Brain microvascular endothelial cell (primary cell): ENCODE measurements around the gene MGAT2.
"Not testable (repeated sequence)": the region's sequence is repeated elsewhere in the genome, so short reads cannot be mapped to it uniquely, and the experiment has no call there.

Experiments used
- DNase-seq: peaks from one replicate; pipeline ENCODE4 v3.0.0-alpha.2; 2020
- H3K27ac ChIP-seq: fragments of 250-450 bp; sonication (Bioruptor Pico); 2 replicates; pipeline ENCODE4 v1.5.1; 2020; ENCODE audit warnings: mild to moderate bottlenecking, moderate library complexity
- H3K27me3 ChIP-seq: fragments of 250-450 bp; sonication (Bioruptor Pico); replicated peaks from 2 replicates; pipeline ENCODE4 v1.5.1; 2020; ENCODE audit warnings: mild to moderate bottlenecking
- H3K36me3 ChIP-seq: fragments of 250-450 bp; sonication (Bioruptor Pico); replicated peaks from 2 replicates; pipeline ENCODE4 v1.5.1; 2020; ENCODE audit warnings: mild to moderate bottlenecking
- H3K4me3 ChIP-seq: 2 replicates; pipeline ENCODE4 v1.5.1; 2011; ENCODE audit warnings: low read depth, mild to moderate bottlenecking, control low read depth, low read length, moderate library complexity
- in situ Hi-C: cut with HindIII; loops from 2 replicates; pipeline ENCODE4 v1.10.0; 2017; ENCODE audit warnings: low sequenced_read_pairs, low pct_ligation_motif_present
- TF ChIP-seq, protein P1 (sequence below): IDR thresholded peaks from 2 replicates; pipeline ENCODE4 v1.5.1; 2011; ENCODE audit warnings: low read depth, mild to moderate bottlenecking, moderate library complexity, low read length, control low read depth, inconsistent platforms; ENCODE audit errors: missing control alignments

Gene MGAT2

DNA sequence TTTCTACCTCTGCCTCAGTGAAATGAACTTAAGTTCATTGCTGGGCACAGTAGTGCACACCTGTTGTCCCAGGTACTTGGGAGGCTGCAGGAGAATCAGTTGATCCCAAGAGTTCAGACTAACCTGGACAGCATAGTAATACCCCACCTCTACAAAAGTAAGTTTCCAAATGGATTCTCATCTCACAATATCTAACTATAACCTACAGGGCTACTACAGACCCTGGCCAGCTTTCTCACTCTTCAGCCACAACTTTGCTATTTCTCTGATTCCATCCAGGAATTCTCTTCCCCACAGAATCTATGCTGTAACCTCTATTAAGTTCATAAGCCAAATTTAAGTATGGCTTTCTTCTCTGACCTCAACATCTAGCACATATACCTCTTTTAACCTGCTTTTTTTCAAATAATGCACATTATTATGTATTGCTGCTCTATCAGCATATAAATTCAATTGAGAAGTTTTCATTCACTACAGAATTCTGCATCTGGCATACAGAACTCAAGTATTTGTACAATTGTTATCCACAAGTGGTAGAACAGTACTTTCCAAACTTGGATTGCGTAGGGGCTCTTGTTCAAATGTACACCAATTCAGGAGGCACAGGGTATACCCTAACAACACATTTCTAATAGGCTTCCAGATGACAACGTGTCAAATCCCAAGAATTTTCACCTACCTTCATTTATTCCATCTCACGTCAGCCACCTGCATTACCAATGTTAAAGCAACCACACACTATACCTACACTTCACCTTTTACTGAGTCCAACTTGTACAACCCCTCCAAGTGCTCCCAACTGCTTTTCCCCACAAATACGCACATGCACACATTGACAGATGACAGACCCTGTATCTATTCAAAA, 38.3 kb upstream of the MGAT2 start:
- Histone ChIP-seq H3K36me3 (peaks cover 35% of the 10 kb centered on the region), H3K27me3 (no peaks in the 10 kb centered on the region), H3K27ac (no peak overlapping the region), H3K4me3 (no peak overlapping the region)
- no peak for DNase-seq
- TF ChIP-seq, protein P1, sequence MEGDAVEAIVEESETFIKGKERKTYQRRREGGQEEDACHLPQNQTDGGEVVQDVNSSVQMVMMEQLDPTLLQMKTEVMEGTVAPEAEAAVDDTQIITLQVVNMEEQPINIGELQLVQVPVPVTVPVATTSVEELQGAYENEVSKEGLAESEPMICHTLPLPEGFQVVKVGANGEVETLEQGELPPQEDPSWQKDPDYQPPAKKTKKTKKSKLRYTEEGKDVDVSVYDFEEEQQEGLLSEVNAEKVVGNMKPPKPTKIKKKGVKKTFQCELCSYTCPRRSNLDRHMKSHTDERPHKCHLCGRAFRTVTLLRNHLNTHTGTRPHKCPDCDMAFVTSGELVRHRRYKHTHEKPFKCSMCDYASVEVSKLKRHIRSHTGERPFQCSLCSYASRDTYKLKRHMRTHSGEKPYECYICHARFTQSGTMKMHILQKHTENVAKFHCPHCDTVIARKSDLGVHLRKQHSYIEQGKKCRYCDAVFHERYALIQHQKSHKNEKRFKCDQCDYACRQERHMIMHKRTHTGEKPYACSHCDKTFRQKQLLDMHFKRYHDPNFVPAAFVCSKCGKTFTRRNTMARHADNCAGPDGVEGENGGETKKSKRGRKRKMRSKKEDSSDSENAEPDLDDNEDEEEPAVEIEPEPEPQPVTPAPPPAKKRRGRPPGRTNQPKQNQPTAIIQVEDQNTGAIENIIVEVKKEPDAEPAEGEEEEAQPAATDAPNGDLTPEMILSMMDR = no peak
- in situ Hi-C loops = no loop called here

DNA sequence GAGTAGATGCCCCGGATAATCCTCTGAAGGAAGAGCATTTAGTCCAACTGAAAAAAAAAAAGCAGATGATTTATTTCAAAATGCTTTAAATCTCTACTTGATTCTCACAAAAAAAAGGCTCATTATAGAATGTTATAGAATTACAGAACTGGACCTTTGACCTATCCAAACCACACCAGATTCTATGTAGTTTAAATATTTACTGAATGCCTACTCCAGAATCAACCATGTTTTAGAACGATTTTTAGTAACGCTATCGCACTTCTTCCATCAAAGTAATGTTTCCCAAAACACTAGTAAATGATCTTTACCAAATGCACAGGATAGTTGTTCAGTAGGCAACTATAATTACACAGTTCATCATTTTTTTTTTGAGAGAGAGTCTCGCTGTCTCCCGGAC, 37.0 kb upstream of the MGAT2 start:
- H3K36me3 ChIP-seq = peaks cover 33% of the 10 kb centered on the region
- TF ChIP-seq, protein P1 = no peak
- DNase-seq = no peak
- no peaks in the 10 kb centered on the region for H3K27me3 ChIP-seq
- peak overlapping the region; percentile 99 for H3K4me3 ChIP-seq
- H3K27ac ChIP-seq = no peak overlapping the region
- in situ Hi-C loops = no loop called here

DNA sequence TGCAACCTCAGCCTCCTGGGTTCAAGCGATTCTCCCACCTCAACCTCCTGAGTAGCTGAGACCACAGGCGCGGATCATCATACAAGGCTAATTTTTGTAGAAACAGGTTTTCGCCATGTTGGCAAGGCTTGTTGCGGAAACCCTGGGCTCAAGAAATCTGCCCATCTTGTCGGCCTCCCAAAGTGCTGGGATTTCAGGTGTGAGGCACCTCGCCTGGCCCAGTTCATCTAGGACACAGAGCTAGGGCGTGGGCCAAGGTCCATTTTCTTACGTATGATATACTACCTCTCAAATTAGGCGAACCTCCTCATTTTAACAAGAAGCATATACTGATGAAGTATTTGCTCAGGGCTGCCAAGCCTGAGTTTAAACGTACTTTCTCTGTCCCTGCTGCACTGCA, 36.5 kb upstream of the MGAT2 start:
- no peak overlapping the region for H3K27ac ChIP-seq
- TF ChIP-seq, protein P1 = no peak

DNA sequence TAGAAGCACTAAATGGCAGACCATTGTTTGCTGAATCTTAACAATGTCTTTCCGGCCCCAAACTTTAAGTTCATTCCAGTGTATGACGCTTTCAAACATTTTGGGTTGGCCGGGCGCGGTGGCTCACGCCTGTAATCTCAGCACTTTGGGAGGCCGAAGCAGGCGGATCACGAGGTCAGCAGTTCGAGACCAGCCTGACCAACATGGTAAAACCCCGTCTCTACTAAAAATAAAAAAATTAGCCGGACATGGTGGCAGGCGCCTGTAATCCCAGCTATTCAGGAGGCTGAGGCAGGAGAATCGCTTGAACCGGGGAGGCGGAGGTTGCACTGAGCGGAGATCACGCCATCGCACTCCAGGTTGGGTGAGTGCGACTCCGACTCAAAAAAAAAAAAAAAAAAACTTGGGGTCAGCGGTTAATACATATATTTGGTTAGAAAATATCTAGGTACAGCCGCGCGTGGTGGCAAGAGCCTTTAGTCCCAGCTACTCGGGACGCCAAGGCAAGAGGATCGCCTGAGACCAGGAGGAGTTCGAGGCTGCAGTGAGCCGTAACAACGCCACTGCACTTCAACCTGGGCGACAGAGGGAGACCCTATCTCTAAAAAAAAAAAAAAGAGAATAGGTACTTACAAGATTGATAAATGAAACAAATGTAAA, 35.5 kb upstream of the MGAT2 start:
- Histone ChIP-seq H3K4me3 (peak overlapping the region; percentile 99), H3K36me3 (peaks cover 33% of the 10 kb centered on the region), H3K27ac (peak overlapping the region; percentile 97)
- H3K27me3 ChIP-seq, in situ Hi-C loops: not testable (repeated sequence)
- DNase-seq = peak; percentile 14

More for the DNA sequence above, 36.5 kb upstream of the MGAT2 start:
- H3K36me3 ChIP-seq = peaks cover 33% of the 10 kb centered on the region
- no peak for DNase-seq
- H3K4me3 ChIP-seq = peak overlapping the region; percentile 99
- no peaks in the 10 kb centered on the region for H3K27me3 ChIP-seq
- in situ Hi-C loops = no loop called here

DNA sequence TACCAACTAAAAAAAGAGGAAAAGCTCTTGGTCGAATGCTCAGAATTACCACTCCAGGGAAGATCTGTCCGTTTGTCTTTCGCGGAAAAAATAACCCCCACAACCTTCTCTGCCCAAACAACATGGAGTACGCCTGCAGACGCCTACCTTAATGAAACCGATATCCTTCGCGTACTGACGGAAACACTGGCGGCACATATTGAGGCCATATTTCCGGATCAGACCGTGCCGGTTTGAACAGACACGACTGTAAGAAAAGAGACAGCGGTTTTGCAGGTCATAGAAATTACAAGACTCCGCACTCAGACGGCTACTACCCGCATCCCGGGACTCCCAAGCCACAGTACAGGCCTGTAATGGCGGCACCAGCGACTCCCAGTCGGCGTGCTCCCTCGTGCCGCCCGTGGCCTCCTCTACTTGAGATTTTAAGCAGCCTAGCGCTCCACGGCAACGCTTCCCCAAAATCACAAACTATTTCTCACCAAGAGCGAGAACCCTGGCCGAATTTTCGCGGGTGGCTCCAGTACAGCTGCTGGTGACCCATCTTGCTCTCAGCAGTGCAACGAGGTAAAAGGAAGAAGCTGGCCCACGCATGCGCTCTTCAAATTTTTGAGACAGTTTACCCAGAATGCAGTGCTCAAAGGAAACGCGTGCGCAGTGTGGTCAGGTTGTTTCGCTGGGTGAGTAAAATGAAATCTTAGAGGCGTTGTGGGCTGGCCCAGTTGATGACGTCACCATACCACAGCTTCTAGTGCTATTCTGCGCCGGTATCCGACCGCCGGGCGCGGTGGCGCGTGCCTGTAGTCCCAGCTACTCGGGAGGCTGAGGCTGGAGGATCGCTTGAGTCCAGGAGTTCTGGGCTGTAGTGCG, 34.6 kb upstream of the MGAT2 start, which contains the start of gene RPS29:
TSS of gene RPS29 (minus strand) at position 578 of the 870 bp plus-strand sequence. CDS start at position 544, 34 bp downstream.
- H3K4me3 ChIP-seq = peak within 1 kb of the TSS; percentile 99
- in situ Hi-C loops = no loop called here
- H3K36me3 ChIP-seq = peaks cover 33% of the 10 kb centered on the region
- H3K27ac ChIP-seq = peak within 1 kb of the TSS; percentile 97
- peak; percentile 99 for DNase-seq
- TF ChIP-seq, protein P1 = no peak
- H3K27me3 ChIP-seq = no peaks in the 10 kb centered on the region
